OCI-LY3 (cell line): ENCODE measurements around the gene ATF6.

Experiments
- H2AFZ ChIP-seq: fragments of 200-600, 300-600 bp; shearing (Covaris generic); 2 replicates; pipeline ENCODE4 v1.6.0; 2014; ENCODE audit warnings: antibody characterized with exemption, low read depth, low read length
- H3K27ac ChIP-seq: fragments of 200-600, 300-600 bp; sonication (generic); 2 replicates; pipeline ENCODE4 v1.5.1; 2014; ENCODE audit warnings: mild to moderate bottlenecking, low read length, moderate library complexity, mixed read lengths
- H3K27me3 ChIP-seq: fragments of 200-600, 300-600 bp; sonication (generic); 2 replicates; pipeline ENCODE4 v1.6.1; 2014; ENCODE audit warnings: low read depth, low read length, mixed read lengths
- H3K36me3 ChIP-seq: fragments of 200-600, 300-600 bp; sonication (generic); replicated peaks from 2 replicates; pipeline ENCODE3; 2014; ENCODE audit warnings: low read depth, low read length, mixed read lengths
- H3K4me1 ChIP-seq: fragments of 300-600, 200-600 bp; sonication (generic); 2 replicates; pipeline ENCODE4 v1.6.1; 2014; ENCODE audit warnings: low read length, mixed read lengths
- H3K4me2 ChIP-seq: fragments of 200-600, 300-600 bp; sonication (generic); 2 replicates; pipeline ENCODE4 v1.6.1; 2014; ENCODE audit warnings: low read length, mixed read lengths
- H3K4me3 ChIP-seq: fragments of 300-600, 200-600 bp; sonication (generic); 2 replicates; pipeline ENCODE4 v1.5.1; 2014; ENCODE audit warnings: antibody characterized with exemption, mild to moderate bottlenecking, low read length, moderate library complexity
- H3K79me2 ChIP-seq: fragments of 300-600, 200-600 bp; shearing (Covaris generic); 2 replicates; pipeline ENCODE4 v1.6.1; 2014; ENCODE audit warnings: mild to moderate bottlenecking, low read length, mixed read lengths
- H3K9ac ChIP-seq: fragments of 300-600, 200-600 bp; shearing (Covaris generic); 2 replicates; pipeline ENCODE4 v1.6.0; 2014; ENCODE audit warnings: mild to moderate bottlenecking, low read length, moderate library complexity
- H3K9me3 ChIP-seq: fragments of 200-600, 300-600 bp; shearing (Covaris generic); 2 replicates; pipeline ENCODE4 v1.6.1; 2014; ENCODE audit warnings: low read length, mixed read lengths; ENCODE audit not compliant: insufficient read depth
- H4K20me1 ChIP-seq: fragments of 200-600, 300-600 bp; sonication (generic); 2 replicates; pipeline ENCODE4 v1.6.1; 2016; ENCODE audit warnings: low read length, mixed read lengths; ENCODE audit not compliant: insufficient read depth
- CTCF ChIP-seq: fragments of 200-600, 300-600 bp; sonication (generic); IDR thresholded peaks from 2 replicates; pipeline ENCODE4 v1.5.1; 2014; ENCODE audit warnings: antibody characterized with exemption, low read length, low read depth
- EZH2phosphoT487 ChIP-seq: fragments of 200-600 bp; shearing (Covaris generic); IDR thresholded peaks from 2 replicates; pipeline ENCODE4 v1.6.1; 2018; ENCODE audit warnings: antibody characterized with exemption, mixed run types, low read depth

Gene ATF6

GRCh38 chr1:162008799-162009198, 242.7 kb downstream of the ATF6 start:
- Histone ChIP-seq H3K79me2 (no peaks in the 10 kb centered on the region), H3K4me3 (no peak overlapping the region), H3K27ac (no peak overlapping the region), H3K36me3 (no peaks in the 10 kb centered on the region), H3K27me3 (peaks cover 22% of the 10 kb centered on the region), H4K20me1 (no peaks in the 10 kb centered on the region), H2AFZ (no peak overlapping the region), H3K4me2 (no peak overlapping the region), H3K9me3 (peaks cover 7% of the 10 kb centered on the region; the same call in 1 of the 2 replicates), H3K9ac (no peak overlapping the region), H3K4me1 (0 out of 2 replicates have a peak, but pooled peaks cover 2% of the 10 kb centered on the region)
- TF ChIP-seq CTCF (no peak), EZH2phosphoT487 (no peak)

GRCh38 chr1:162009501-162010174, 243.5 kb downstream of the ATF6 start:
- H3K36me3 ChIP-seq, result no peaks in the 10 kb centered on the region
- no peak overlapping the region for H3K27ac ChIP-seq
- H3K4me2 ChIP-seq, result no peak overlapping the region
- no peaks in the 10 kb centered on the region for H3K4me1 ChIP-seq
- H3K27me3 ChIP-seq, result peaks cover 27% of the 10 kb centered on the region
- TF ChIP-seq EZH2phosphoT487 (no peak), CTCF (no peak)
- H3K9me3 ChIP-seq, result peaks cover 7% of the 10 kb centered on the region; the same call in 1 of the 2 replicates
- no peaks in the 10 kb centered on the region for H3K79me2 ChIP-seq
- no peaks in the 10 kb centered on the region for H4K20me1 ChIP-seq
- H3K4me3 ChIP-seq, result no peak overlapping the region
- no peak overlapping the region for H3K9ac ChIP-seq
- H2AFZ ChIP-seq, result no peak overlapping the region

GRCh38 chr1:162010175-162010506, 244.0 kb downstream of the ATF6 start:
- Histone ChIP-seq H3K9me3 (peaks cover 7% of the 10 kb centered on the region; the same call in 1 of the 2 replicates), H3K27me3 (peaks cover 32% of the 10 kb centered on the region), H3K4me3 (no peak overlapping the region), H3K4me1 (no peaks in the 10 kb centered on the region), H3K4me2 (no peak overlapping the region), H3K9ac (no peak overlapping the region), H2AFZ (no peak overlapping the region), H4K20me1 (no peaks in the 10 kb centered on the region), H3K27ac (no peak overlapping the region), H3K79me2 (no peaks in the 10 kb centered on the region), H3K36me3 (no peaks in the 10 kb centered on the region)
- no peak for TF ChIP-seq EZH2phosphoT487

- Histone ChIP-seq H3K27ac (no peak overlapping the region), H3K4me1 (no peaks in the 10 kb centered on the region), H2AFZ (no peak overlapping the region), H3K4me2 (no peak overlapping the region), H3K9me3 (peaks cover 7% of the 10 kb centered on the region; the same call in 1 of the 2 replicates), H3K27me3 (peaks cover 43% of the 10 kb centered on the region), H3K4me3 (no peak overlapping the region), H3K79me2 (no peaks in the 10 kb centered on the region), H4K20me1 (no peaks in the 10 kb centered on the region), H3K9ac (no peak overlapping the region), H3K36me3 (no peaks in the 10 kb centered on the region)
- no peak for TF ChIP-seq CTCF
- no peak for TF ChIP-seq EZH2phosphoT487
These were observed 245.4 kb downstream of the ATF6 start for GRCh38 chr1:162011337-162012012.
